Vagina (tissue), 2 donors: ENCODE measurements around the gene GABRB3.

Source experiments
- POLR2A ChIP-seq, 2 donors: fragments of 450-650 bp; IDR thresholded peaks; one replicate each; pipeline ENCODE4 v1.6.1; 2017; ENCODE audit warnings: antibody characterized with exemption in 2 of 2, mild to moderate bottlenecking in 2 of 2, moderate library complexity in 2 of 2
- POLR2AphosphoS5 ChIP-seq, 2 donors: sonication (generic); formaldehyde crosslinking; IDR thresholded peaks; one replicate each; pipeline ENCODE4 v1.9.0; 2017; ENCODE audit warnings: antibody characterized with exemption in 2 of 2, mild to moderate bottlenecking in 2 of 2, low read depth in 1 of 2; ENCODE audit not compliant: insufficient read depth in 1 of 2
- TF ChIP-seq, protein P1 (sequence below), 3 experiments: fragments of 450-650 bp in 2 of 3; fragments of 200-600 bp in 1 of 3; sonication (generic) in 1 of 3; IDR thresholded peaks; one replicate each; pipeline ENCODE4 v1.5.1; 2017 to 2019; ENCODE audit warnings: antibody characterized with exemption in 3 of 3, mild to moderate bottlenecking in 2 of 3, moderate library complexity in 2 of 3

DNA sequence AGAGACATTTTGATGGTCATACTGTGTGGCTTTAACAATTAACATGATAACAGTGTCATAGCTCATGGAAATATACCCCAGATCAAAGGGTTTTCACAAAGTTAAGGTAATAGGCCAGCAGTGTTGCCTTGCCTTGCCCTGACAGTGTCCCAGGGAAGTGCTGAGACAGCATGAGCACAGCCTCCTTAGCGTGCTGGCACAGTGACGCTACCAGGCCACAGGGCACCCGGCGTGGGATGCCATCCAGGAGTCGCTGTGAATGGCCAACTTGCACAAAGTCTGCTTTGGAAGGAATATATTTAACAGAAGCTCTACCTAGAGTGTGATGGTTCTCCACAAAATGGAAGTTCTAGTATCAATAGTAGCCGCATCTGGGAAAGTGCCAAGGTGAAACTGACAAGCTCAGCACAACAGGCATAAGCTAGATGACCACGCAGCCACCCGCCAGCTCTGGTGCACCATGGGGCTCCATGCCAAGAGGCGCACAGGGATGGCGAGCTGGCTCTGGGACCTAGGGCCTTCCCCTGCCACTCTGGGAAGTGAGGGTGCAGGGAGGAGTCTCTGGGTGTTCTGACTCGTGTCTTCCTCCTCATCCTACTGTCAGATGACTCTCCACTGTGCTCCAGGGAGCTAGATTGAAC is 86.2 kb downstream of the GABRB3 start:
- TF ChIP-seq, protein P1, sequence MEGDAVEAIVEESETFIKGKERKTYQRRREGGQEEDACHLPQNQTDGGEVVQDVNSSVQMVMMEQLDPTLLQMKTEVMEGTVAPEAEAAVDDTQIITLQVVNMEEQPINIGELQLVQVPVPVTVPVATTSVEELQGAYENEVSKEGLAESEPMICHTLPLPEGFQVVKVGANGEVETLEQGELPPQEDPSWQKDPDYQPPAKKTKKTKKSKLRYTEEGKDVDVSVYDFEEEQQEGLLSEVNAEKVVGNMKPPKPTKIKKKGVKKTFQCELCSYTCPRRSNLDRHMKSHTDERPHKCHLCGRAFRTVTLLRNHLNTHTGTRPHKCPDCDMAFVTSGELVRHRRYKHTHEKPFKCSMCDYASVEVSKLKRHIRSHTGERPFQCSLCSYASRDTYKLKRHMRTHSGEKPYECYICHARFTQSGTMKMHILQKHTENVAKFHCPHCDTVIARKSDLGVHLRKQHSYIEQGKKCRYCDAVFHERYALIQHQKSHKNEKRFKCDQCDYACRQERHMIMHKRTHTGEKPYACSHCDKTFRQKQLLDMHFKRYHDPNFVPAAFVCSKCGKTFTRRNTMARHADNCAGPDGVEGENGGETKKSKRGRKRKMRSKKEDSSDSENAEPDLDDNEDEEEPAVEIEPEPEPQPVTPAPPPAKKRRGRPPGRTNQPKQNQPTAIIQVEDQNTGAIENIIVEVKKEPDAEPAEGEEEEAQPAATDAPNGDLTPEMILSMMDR (IDR thresholded peaks at IDR 0.05), result no peak
- TF ChIP-seq POLR2AphosphoS5 (IDR thresholded peaks at IDR 0.05; ENCODE audit: insufficient read depth in 1 of 2, low read depth in 1 of 2), result no peak
- no peak for TF ChIP-seq POLR2A (IDR thresholded peaks at IDR 0.05)
